GM23338 (cell line): ENCODE data around the gene USP10. TPM values are rescaled to one million over a fixed set of nuclear protein-coding genes. Genes with fewer than 3 reads are reported as not detected.

Experiments
- ATAC-seq: fragments of 200-7000 bp; cut with Tn5 transposase; 3 replicates; pipeline ENCODE4 v1.9.1; 2020
- DNase-seq: peaks from one replicate; pipeline ENCODE4 v3.0.0-alpha.2; 2015; ENCODE audit warnings: low spot score
- H2AFZ ChIP-seq: fragments of 200-600 bp; sonication (generic); 2 replicates; pipeline ENCODE4 v1.8.0; 2016; ENCODE audit warnings: antibody characterized with exemption, mild to moderate bottlenecking, moderate library complexity
- H3F3A ChIP-seq: fragments of 200-600 bp; sonication (generic); replicated peaks from 2 replicates; pipeline ENCODE4 v1.8.0; 2017; ENCODE audit warnings: antibody characterized with exemption, mixed run types, low read depth
- H3K27ac ChIP-seq: fragments of 200-600 bp; sonication (generic); 2 replicates; pipeline ENCODE4 v1.6.1; 2016; ENCODE audit warnings: low read depth
- H3K27me3 ChIP-seq: fragments of 200-600 bp; sonication (generic); 2 replicates; pipeline ENCODE4 v1.8.0; 2016; ENCODE audit warnings: mild to moderate bottlenecking, mixed run types, moderate library complexity; ENCODE audit not compliant: insufficient read depth
- H3K36me3 ChIP-seq: fragments of 200-600 bp; sonication (generic); 2 replicates; pipeline ENCODE4 v1.8.0; 2016; ENCODE audit warnings: mild to moderate bottlenecking; ENCODE audit not compliant: insufficient read depth
- H3K4me1 ChIP-seq: fragments of 200-600 bp; sonication (generic); 2 replicates; pipeline ENCODE4 v1.8.0; 2016; ENCODE audit warnings: mild to moderate bottlenecking, moderate library complexity; ENCODE audit not compliant: insufficient read depth
- H3K4me2 ChIP-seq: fragments of 200-600 bp; sonication (generic); 2 replicates; pipeline ENCODE4 v1.7.1; 2017; ENCODE audit warnings: mixed run types
- H3K4me3 ChIP-seq: fragments of 200-600 bp; sonication (generic); 2 replicates; pipeline ENCODE4 v1.6.1; 2016; ENCODE audit warnings: mixed run types
- H3K79me2 ChIP-seq: fragments of 200-600 bp; sonication (generic); replicated peaks from 2 replicates; pipeline ENCODE4 v1.8.0; 2017; ENCODE audit warnings: mild to moderate bottlenecking; ENCODE audit not compliant: insufficient read depth
- H3K9me2 ChIP-seq: fragments of 200-600 bp; sonication (generic); 2 replicates; pipeline ENCODE4 v1.8.0; 2017; ENCODE audit not compliant: insufficient read depth
- H4K20me1 ChIP-seq: fragments of 200-600 bp; sonication (generic); replicated peaks from 2 replicates; pipeline ENCODE4 v1.8.0; 2017; ENCODE audit warnings: mild to moderate bottlenecking; ENCODE audit not compliant: insufficient read depth
- H3K27ac Mint-ChIP-seq: 2 replicates; pipeline ENCODE4 v1.8.0; 2020; ENCODE audit warnings: inconsistent platforms, mild to moderate bottlenecking, moderate library complexity, mixed read lengths
- H3K27me3 Mint-ChIP-seq: 3 replicates; pipeline ENCODE4 v1.8.0; 2022; ENCODE audit warnings: low read depth, mild to moderate bottlenecking, moderate library complexity, mixed read lengths, inconsistent platforms; ENCODE audit not compliant: insufficient read depth, poor library complexity
- H3K36me3 Mint-ChIP-seq: 3 replicates; pipeline ENCODE4 v1.8.0; 2021; ENCODE audit warnings: low read depth, mild to moderate bottlenecking, inconsistent platforms, moderate library complexity, mixed read lengths
- H3K4me1 Mint-ChIP-seq: 3 replicates; pipeline ENCODE4 v1.8.0; 2020; ENCODE audit warnings: mild to moderate bottlenecking, inconsistent platforms, mixed read lengths
- H3K4me3 Mint-ChIP-seq: 3 replicates; pipeline ENCODE4 v1.8.0; 2021; ENCODE audit warnings: moderate library complexity, mild to moderate bottlenecking, inconsistent platforms, mixed read lengths
- H3K9me3 Mint-ChIP-seq: 3 replicates; pipeline ENCODE4 v1.8.0; 2020; ENCODE audit warnings: moderate library complexity, mild to moderate bottlenecking, inconsistent platforms, mixed read lengths
- EZH2phosphoT487 ChIP-seq: fragments of 200-600 bp; sonication (generic); IDR thresholded peaks from one replicate; pipeline ENCODE4 v1.8.1; 2018; ENCODE audit warnings: antibody characterized with exemption; ENCODE audit not compliant: unreplicated experiment
- POLR2AphosphoS5 ChIP-seq: IDR thresholded peaks from 2 replicates; pipeline ENCODE4 v1.6.1; 2016; ENCODE audit warnings: antibody characterized with exemption, low read depth
- STAT1 ChIP-seq: IDR thresholded peaks from one replicate; pipeline ENCODE4 v1.6.1; 2016; ENCODE audit warnings: antibody characterized with exemption; ENCODE audit not compliant: unreplicated experiment
- ZNF114 ChIP-seq: fragments of 250-450 bp; sonication (Bioruptor Pico); IDR thresholded peaks from 2 replicates; pipeline ENCODE4 v1.5.0; 2020; ENCODE audit warnings: mild to moderate bottlenecking, moderate library complexity
- ZNF331 ChIP-seq: fragments of 250-450 bp; sonication (Bioruptor Pico); IDR thresholded peaks from 2 replicates; pipeline ENCODE4 v1.5.0; 2020; ENCODE audit warnings: low read depth, mild to moderate bottlenecking, moderate library complexity
- polyA plus RNA-seq: library from polyadenylated mRNA; unstranded; fragments of >200 nt; fragmentation: Nextera tagmentation; extraction: Ambion mirVana; gene quantifications from 2 replicates; pipeline ENCODE4 v1.2.1, GENCODE V29; 2016
- total RNA-seq: library from RNA; depleted of rRNA; stranded (reverse); fragments of >200 nt; shearing (Covaris generic); gene quantifications from 2 replicates; pipeline ENCODE4 v1.2.3, GENCODE V29; 2014
- TF ChIP-seq, protein P1 (sequence below): fragments of 250-450 bp; sonication (Bioruptor Pico); IDR thresholded peaks from 2 replicates; pipeline ENCODE4 v1.5.0; 2020; ENCODE audit warnings: mild to moderate bottlenecking, moderate library complexity
- TF ChIP-seq, protein P2 (sequence below), 2 experiments: fragments of 200-600 bp in 1 of 2; sonication (generic) in 1 of 2; conservative IDR thresholded peaks; 2 replicates each; pipeline versions ENCODE4 v1.5.1 to v1.6.1; 2016 to 2017; ENCODE audit warnings: antibody characterized with exemption in 2 of 2, low read depth in 2 of 2, mild to moderate bottlenecking in 2 of 2, moderate library complexity in 1 of 2
- TF ChIP-seq, protein P3 (sequence below): IDR thresholded peaks from one replicate; pipeline ENCODE4 v1.6.1; 2018; ENCODE audit warnings: antibody characterized with exemption; ENCODE audit not compliant: unreplicated experiment

USP10 gene
- total and polyA plus RNA-seq, 2 experiments from 2014 or later: 158 to 194 TPM

GRCh38 chr16:84724606-84725309 is 25.0 kb downstream of the USP10 start (continued):
- TF ChIP-seq, protein P1, sequence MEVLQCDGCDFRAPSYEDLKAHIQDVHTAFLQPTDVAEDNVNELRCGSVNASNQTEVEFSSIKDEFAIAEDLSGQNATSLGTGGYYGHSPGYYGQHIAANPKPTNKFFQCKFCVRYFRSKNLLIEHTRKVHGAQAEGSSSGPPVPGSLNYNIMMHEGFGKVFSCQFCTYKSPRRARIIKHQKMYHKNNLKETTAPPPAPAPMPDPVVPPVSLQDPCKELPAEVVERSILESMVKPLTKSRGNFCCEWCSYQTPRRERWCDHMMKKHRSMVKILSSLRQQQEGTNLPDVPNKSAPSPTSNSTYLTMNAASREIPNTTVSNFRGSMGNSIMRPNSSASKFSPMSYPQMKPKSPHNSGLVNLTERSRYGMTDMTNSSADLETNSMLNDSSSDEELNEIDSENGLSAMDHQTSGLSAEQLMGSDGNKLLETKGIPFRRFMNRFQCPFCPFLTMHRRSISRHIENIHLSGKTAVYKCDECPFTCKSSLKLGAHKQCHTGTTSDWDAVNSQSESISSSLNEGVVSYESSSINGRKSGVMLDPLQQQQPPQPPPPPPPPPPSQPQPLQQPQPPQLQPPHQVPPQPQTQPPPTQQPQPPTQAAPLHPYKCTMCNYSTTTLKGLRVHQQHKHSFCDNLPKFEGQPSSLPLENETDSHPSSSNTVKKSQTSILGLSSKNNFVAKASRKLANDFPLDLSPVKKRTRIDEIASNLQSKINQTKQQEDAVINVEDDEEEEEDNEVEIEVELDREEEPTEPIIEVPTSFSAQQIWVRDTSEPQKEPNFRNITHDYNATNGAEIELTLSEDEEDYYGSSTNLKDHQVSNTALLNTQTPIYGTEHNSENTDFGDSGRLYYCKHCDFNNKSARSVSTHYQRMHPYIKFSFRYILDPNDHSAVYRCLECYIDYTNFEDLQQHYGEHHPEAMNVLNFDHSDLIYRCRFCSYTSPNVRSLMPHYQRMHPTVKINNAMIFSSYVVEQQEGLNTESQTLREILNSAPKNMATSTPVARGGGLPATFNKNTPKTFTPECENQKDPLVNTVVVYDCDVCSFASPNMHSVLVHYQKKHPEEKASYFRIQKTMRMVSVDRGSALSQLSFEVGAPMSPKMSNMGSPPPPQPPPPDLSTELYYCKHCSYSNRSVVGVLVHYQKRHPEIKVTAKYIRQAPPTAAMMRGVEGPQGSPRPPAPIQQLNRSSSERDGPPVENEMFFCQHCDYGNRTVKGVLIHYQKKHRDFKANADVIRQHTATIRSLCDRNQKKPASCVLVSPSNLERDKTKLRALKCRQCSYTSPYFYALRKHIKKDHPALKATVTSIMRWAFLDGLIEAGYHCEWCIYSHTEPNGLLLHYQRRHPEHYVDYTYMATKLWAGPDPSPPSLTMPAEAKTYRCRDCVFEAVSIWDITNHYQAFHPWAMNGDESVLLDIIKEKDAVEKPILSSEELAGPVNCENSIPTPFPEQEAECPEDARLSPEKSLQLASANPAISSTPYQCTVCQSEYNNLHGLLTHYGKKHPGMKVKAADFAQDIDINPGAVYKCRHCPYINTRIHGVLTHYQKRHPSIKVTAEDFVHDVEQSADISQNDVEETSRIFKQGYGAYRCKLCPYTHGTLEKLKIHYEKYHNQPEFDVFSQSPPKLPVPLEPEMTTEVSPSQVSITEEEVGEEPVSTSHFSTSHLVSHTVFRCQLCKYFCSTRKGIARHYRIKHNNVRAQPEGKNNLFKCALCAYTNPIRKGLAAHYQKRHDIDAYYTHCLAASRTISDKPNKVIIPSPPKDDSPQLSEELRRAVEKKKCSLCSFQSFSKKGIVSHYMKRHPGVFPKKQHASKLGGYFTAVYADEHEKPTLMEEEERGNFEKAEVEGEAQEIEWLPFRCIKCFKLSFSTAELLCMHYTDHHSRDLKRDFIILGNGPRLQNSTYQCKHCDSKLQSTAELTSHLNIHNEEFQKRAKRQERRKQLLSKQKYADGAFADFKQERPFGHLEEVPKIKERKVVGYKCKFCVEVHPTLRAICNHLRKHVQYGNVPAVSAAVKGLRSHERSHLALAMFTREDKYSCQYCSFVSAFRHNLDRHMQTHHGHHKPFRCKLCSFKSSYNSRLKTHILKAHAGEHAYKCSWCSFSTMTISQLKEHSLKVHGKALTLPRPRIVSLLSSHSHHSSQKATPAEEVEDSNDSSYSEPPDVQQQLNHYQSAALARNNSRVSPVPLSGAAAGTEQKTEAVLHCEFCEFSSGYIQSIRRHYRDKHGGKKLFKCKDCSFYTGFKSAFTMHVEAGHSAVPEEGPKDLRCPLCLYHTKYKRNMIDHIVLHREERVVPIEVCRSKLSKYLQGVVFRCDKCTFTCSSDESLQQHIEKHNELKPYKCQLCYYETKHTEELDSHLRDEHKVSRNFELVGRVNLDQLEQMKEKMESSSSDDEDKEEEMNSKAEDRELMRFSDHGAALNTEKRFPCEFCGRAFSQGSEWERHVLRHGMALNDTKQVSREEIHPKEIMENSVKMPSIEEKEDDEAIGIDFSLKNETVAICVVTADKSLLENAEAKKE (CRISPR knock-in tag): no peak

GRCh38 chr16:84725481-84726078 is 25.8 kb downstream of the USP10 start:
- H3K79me2 ChIP-seq: peaks cover 100% of the 10 kb centered on the region
- no peaks in the 10 kb centered on the region for H3K36me3 ChIP-seq
- Mint-ChIP-seq H3K4me1 (peaks cover 82% of the 10 kb centered on the region), H3K27me3 (peaks cover 8% of the 10 kb centered on the region), H3K27ac (peak overlapping the region; percentile 94), H3K36me3 (peaks cover 10% of the 10 kb centered on the region; the same call in 2 of the 3 replicates), H3K4me3 (peak overlapping the region; percentile 53), H3K9me3 (no peaks in the 10 kb centered on the region)
- H3K9me2 ChIP-seq: no peaks in the 10 kb centered on the region
- peaks cover 74% of the 10 kb centered on the region for H3K4me1 ChIP-seq
- DNase-seq: no peak
- H3K4me2 ChIP-seq: peak overlapping the region; percentile 48
- peak overlapping the region; percentile 1; the same call in 1 of the 2 replicates for H3K4me3 ChIP-seq
- no peak overlapping the region for H2AFZ ChIP-seq
- no peaks in the 10 kb centered on the region for H3K27me3 ChIP-seq
- peaks cover 67% of the 10 kb centered on the region for H4K20me1 ChIP-seq
- 0 out of 2 replicates have a peak, but pooled peaks cover 3% of the 10 kb centered on the region for H3F3A ChIP-seq
- ATAC-seq: peak; percentile 45
- peak overlapping the region; percentile 94 for H3K27ac ChIP-seq
- TF ChIP-seq, protein P2, sequence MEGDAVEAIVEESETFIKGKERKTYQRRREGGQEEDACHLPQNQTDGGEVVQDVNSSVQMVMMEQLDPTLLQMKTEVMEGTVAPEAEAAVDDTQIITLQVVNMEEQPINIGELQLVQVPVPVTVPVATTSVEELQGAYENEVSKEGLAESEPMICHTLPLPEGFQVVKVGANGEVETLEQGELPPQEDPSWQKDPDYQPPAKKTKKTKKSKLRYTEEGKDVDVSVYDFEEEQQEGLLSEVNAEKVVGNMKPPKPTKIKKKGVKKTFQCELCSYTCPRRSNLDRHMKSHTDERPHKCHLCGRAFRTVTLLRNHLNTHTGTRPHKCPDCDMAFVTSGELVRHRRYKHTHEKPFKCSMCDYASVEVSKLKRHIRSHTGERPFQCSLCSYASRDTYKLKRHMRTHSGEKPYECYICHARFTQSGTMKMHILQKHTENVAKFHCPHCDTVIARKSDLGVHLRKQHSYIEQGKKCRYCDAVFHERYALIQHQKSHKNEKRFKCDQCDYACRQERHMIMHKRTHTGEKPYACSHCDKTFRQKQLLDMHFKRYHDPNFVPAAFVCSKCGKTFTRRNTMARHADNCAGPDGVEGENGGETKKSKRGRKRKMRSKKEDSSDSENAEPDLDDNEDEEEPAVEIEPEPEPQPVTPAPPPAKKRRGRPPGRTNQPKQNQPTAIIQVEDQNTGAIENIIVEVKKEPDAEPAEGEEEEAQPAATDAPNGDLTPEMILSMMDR (conservative IDR thresholded peaks at IDR 0.05; ENCODE audit: low read depth in 2 of 2): no peak
- TF ChIP-seq, protein P3, sequence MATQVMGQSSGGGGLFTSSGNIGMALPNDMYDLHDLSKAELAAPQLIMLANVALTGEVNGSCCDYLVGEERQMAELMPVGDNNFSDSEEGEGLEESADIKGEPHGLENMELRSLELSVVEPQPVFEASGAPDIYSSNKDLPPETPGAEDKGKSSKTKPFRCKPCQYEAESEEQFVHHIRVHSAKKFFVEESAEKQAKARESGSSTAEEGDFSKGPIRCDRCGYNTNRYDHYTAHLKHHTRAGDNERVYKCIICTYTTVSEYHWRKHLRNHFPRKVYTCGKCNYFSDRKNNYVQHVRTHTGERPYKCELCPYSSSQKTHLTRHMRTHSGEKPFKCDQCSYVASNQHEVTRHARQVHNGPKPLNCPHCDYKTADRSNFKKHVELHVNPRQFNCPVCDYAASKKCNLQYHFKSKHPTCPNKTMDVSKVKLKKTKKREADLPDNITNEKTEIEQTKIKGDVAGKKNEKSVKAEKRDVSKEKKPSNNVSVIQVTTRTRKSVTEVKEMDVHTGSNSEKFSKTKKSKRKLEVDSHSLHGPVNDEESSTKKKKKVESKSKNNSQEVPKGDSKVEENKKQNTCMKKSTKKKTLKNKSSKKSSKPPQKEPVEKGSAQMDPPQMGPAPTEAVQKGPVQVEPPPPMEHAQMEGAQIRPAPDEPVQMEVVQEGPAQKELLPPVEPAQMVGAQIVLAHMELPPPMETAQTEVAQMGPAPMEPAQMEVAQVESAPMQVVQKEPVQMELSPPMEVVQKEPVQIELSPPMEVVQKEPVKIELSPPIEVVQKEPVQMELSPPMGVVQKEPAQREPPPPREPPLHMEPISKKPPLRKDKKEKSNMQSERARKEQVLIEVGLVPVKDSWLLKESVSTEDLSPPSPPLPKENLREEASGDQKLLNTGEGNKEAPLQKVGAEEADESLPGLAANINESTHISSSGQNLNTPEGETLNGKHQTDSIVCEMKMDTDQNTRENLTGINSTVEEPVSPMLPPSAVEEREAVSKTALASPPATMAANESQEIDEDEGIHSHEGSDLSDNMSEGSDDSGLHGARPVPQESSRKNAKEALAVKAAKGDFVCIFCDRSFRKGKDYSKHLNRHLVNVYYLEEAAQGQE: no peak
- TF ChIP-seq ZNF114 (CRISPR knock-in tag): no peak
- TF ChIP-seq EZH2phosphoT487: no peak
- no peak for TF ChIP-seq STAT1
- TF ChIP-seq POLR2AphosphoS5: no peak
- TF ChIP-seq ZNF331: no peak
